ENCODE data around the gene GALM. TPM values are rescaled to one million over a fixed set of nuclear protein-coding genes. Genes with fewer than 3 reads are reported as not detected.

GALM gene
- total RNA-seq, 1 experiment from 2014 or later: 20.5 TPM

DNA sequence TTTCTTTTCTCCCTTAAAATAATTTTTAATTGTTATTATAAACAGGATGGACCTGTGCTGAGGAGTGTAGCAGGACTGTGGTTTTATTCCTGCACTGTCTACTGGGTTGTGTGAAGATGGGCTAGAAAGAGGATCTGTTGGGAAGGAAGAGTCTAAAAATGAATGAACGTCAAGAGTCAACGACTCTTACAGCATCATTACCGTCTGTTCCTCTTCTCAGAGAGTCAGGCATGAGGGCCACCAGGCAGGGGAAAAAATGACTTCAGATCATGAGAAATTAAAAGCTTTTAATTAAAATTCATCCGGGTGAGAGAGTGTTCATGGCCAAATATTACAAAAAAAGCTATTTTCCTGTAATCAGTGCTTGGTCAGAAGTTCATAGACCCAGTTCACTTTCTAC, 52.7 kb downstream of the GALM start:
- ChIA-PET CTCF (no interaction called here), POLR2A (interaction anchor here (0.9 kb wide), 1 partner anchor 53 kb away, joined by 3 read pairs; the partner anchor contains the start of gene GALM)
- H3K4me1 ChIP-seq (ENCODE audit: control insufficient read depth, insufficient read depth, low read length): peaks cover 21% of the 10 kb centered on the region
- H3K36me3 ChIP-seq (ENCODE audit: control insufficient read depth, insufficient read depth, low read length): no peaks in the 10 kb centered on the region
- BruUV-seq (replicated peaks): no TSS peak
- intact Hi-C loops (cut with micrococcal nuclease; ENCODE audit: unreplicated experiment): no loop called here
- DNase-seq (ENCODE audit: low read depth, low spot score): no peak
- no peaks in the 10 kb centered on the region for H3K9me3 ChIP-seq (ENCODE audit: control insufficient read depth, insufficient read depth, low read depth, low read length)
- no peaks in the 10 kb centered on the region for H3K27me3 ChIP-seq (ENCODE audit: control insufficient read depth, insufficient read depth, low read length)
- TF ChIP-seq TCF7L2 (IDR thresholded peaks at IDR 0.05; ENCODE audit: low read depth, low read length): no peak
- no peak for TF ChIP-seq SIN3A (IDR thresholded peaks at IDR 0.05; ENCODE audit: borderline replicate concordance, insufficient read depth, low read depth, low read length)
- TF ChIP-seq, protein P1, sequence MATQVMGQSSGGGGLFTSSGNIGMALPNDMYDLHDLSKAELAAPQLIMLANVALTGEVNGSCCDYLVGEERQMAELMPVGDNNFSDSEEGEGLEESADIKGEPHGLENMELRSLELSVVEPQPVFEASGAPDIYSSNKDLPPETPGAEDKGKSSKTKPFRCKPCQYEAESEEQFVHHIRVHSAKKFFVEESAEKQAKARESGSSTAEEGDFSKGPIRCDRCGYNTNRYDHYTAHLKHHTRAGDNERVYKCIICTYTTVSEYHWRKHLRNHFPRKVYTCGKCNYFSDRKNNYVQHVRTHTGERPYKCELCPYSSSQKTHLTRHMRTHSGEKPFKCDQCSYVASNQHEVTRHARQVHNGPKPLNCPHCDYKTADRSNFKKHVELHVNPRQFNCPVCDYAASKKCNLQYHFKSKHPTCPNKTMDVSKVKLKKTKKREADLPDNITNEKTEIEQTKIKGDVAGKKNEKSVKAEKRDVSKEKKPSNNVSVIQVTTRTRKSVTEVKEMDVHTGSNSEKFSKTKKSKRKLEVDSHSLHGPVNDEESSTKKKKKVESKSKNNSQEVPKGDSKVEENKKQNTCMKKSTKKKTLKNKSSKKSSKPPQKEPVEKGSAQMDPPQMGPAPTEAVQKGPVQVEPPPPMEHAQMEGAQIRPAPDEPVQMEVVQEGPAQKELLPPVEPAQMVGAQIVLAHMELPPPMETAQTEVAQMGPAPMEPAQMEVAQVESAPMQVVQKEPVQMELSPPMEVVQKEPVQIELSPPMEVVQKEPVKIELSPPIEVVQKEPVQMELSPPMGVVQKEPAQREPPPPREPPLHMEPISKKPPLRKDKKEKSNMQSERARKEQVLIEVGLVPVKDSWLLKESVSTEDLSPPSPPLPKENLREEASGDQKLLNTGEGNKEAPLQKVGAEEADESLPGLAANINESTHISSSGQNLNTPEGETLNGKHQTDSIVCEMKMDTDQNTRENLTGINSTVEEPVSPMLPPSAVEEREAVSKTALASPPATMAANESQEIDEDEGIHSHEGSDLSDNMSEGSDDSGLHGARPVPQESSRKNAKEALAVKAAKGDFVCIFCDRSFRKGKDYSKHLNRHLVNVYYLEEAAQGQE (IDR thresholded peaks at IDR 0.05; ENCODE audit: insufficient read depth in 1 of 2, low read depth in 2 of 2, low read length in 1 of 2): no peak
- TF ChIP-seq POLR2AphosphoS5 (IDR thresholded peaks at IDR 0.05; ENCODE audit: low read depth, low read length): no peak
- TF ChIP-seq, protein P2, sequence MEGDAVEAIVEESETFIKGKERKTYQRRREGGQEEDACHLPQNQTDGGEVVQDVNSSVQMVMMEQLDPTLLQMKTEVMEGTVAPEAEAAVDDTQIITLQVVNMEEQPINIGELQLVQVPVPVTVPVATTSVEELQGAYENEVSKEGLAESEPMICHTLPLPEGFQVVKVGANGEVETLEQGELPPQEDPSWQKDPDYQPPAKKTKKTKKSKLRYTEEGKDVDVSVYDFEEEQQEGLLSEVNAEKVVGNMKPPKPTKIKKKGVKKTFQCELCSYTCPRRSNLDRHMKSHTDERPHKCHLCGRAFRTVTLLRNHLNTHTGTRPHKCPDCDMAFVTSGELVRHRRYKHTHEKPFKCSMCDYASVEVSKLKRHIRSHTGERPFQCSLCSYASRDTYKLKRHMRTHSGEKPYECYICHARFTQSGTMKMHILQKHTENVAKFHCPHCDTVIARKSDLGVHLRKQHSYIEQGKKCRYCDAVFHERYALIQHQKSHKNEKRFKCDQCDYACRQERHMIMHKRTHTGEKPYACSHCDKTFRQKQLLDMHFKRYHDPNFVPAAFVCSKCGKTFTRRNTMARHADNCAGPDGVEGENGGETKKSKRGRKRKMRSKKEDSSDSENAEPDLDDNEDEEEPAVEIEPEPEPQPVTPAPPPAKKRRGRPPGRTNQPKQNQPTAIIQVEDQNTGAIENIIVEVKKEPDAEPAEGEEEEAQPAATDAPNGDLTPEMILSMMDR (IDR thresholded peaks at IDR 0.05): no peak
- H3K27ac ChIP-seq (ENCODE audit: low read length): no peak overlapping the region
- no peak for ATAC-seq
- H3K4me3 ChIP-seq (ENCODE audit: low read depth in 2 of 2, low read length in 2 of 2): no peak overlapping the region
- in situ Hi-C loops (cut with HindIII; ENCODE audit: low pct_unique_long_range_greater_than_20kb, low sequenced_read_pairs): no loop called here

DNA sequence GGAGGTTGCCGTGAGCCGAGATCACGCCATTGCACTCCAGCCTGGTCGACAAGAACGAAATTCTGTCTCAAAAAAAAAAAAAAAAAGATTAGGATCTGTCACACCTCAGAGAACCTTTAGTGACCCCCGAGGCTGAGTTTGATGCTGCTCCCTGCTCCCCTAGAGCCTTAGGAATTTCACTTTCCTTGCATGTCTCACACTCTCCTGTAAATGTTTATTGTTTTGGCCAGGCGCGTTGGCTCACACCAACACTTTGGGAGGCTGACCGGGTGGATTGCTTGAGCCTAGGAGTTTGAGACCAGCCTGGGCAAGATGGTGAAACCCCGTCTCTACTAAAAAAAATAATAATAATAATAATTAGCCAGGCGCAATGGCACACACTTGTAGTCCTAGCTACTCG, 53.8 kb downstream of the GALM start:
- Histone ChIP-seq H3K9me3 (ENCODE audit: control insufficient read depth, insufficient read depth, low read depth, low read length) (no peaks in the 10 kb centered on the region), H3K27me3 (ENCODE audit: control insufficient read depth, insufficient read depth, low read length) (no peaks in the 10 kb centered on the region), H3K4me3 (ENCODE audit: low read depth in 2 of 2, low read length in 2 of 2) (no peak overlapping the region), H3K36me3 (ENCODE audit: control insufficient read depth, insufficient read depth, low read length) (no peaks in the 10 kb centered on the region), H3K27ac (ENCODE audit: low read length) (no peak overlapping the region), H3K4me1 (ENCODE audit: control insufficient read depth, insufficient read depth, low read length) (peaks cover 21% of the 10 kb centered on the region)
- ATAC-seq: no peak
- TF ChIP-seq SIN3A (IDR thresholded peaks at IDR 0.05; ENCODE audit: borderline replicate concordance, insufficient read depth, low read depth, low read length) (no peak), POLR2AphosphoS5 (IDR thresholded peaks at IDR 0.05; ENCODE audit: low read depth, low read length) (no peak)
- in situ Hi-C loops (cut with HindIII; ENCODE audit: low pct_unique_long_range_greater_than_20kb, low sequenced_read_pairs): no loop called here
- no TSS peak for BruUV-seq (replicated peaks)
- no peak for DNase-seq (ENCODE audit: low read depth, low spot score)
- CTCF ChIA-PET: no interaction called here
- POLR2A ChIA-PET: no interaction called here
- intact Hi-C loops (cut with micrococcal nuclease; ENCODE audit: unreplicated experiment): no loop called here

DNA sequence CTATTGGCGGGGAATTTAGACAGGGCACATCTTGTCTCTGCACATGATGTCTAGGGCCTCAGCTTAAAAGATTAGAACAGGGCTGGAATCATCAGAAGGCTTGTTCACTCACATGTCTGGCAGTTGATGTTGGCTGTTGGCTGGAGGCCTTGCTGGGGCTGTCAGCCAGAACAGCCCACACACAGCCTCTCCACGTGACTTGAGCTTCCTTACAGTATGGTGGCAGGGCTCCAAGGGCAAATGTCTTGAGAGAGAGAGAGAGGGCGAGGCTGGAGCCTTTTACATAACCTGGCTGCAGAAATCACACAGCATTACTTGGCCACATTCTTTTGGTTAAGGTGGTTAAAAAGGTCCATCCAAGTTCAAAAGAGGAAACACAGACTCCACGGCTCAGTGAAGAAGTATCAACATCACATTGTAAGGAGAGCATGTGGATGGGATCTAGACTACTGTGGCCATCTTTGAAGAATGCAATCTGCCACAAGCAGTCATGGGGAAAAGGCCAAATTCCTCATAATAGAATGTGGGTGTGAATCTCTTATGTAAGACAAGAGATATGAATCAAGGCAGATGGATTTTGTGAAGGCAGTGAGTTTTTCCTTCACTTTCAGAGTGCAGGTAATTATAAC, 54.8 kb downstream of the GALM start:
- DNase-seq (ENCODE audit: low read depth, low spot score) (no peak), ATAC-seq (peak; percentile 59)
- H3K27me3 ChIP-seq (ENCODE audit: control insufficient read depth, insufficient read depth, low read length): no peaks in the 10 kb centered on the region
- peak overlapping the region; percentile 25 for H3K27ac ChIP-seq (ENCODE audit: low read length)
- TF ChIP-seq, protein P1 (IDR thresholded peaks at IDR 0.05; ENCODE audit: insufficient read depth in 1 of 2, low read depth in 2 of 2, low read length in 1 of 2): no peak
- TF ChIP-seq, protein P2 (IDR thresholded peaks at IDR 0.05): no peak
- TF ChIP-seq SIN3A (IDR thresholded peaks at IDR 0.05; ENCODE audit: borderline replicate concordance, insufficient read depth, low read depth, low read length) (no peak), POLR2AphosphoS5 (IDR thresholded peaks at IDR 0.05; ENCODE audit: low read depth, low read length) (no peak), TCF7L2 (IDR thresholded peaks at IDR 0.05; ENCODE audit: low read depth, low read length) (0 out of 2 replicates have a peak, but pooled peaks have one; percentile 13)
- no peaks in the 10 kb centered on the region for H3K36me3 ChIP-seq (ENCODE audit: control insufficient read depth, insufficient read depth, low read length)
- in situ Hi-C loops (cut with HindIII; ENCODE audit: low pct_unique_long_range_greater_than_20kb, low sequenced_read_pairs) (no loop called here), intact Hi-C loops (cut with micrococcal nuclease; ENCODE audit: unreplicated experiment) (loop anchor here (1.0 kb wide), 1 partner anchor 120 kb away; no protein-coding TSS in a partner anchor)
- H3K4me3 ChIP-seq (ENCODE audit: low read depth in 2 of 2, low read length in 2 of 2): no peak overlapping the region
- ChIA-PET POLR2A (no interaction called here), CTCF (no interaction called here)
- H3K4me1 ChIP-seq (ENCODE audit: control insufficient read depth, insufficient read depth, low read length): peaks cover 21% of the 10 kb centered on the region
- H3K9me3 ChIP-seq (ENCODE audit: control insufficient read depth, insufficient read depth, low read depth, low read length): no peaks in the 10 kb centered on the region
- no TSS peak for BruUV-seq (replicated peaks)
